ENCODE measurements around the gene KCNA1. TPM values are rescaled to one million over a fixed set of nuclear protein-coding genes. Genes with fewer than 3 reads are reported as not detected.
A peak's percentile ranks its signal among the peaks of the same experiment; 100 is the strongest.

Gene KCNA1
- total RNA-seq, 1 experiment from 2014 or later = 0.98 TPM

- Histone ChIP-seq H3K4ac (ENCODE audit: low read depth, low read length) (no peak overlapping the region), H2BK20ac (ENCODE audit: low read depth, low read length, poor library complexity, severe bottlenecking) (no peak overlapping the region), H2BK15ac (ENCODE audit: low read depth, low read length) (no peak overlapping the region), H3K4me1 (ENCODE audit: insufficient read depth, low read length) (no peaks in the 10 kb centered on the region), H2BK12ac (ENCODE audit: insufficient read length, low read depth, low read length) (no peak overlapping the region), H3K27ac (ENCODE audit: insufficient read length, low read depth, low read length) (no peak overlapping the region), H4K5ac (ENCODE audit: insufficient read length, low read depth, low read length) (no peak overlapping the region), H2BK5ac (ENCODE audit: insufficient read length, low read length) (no peak overlapping the region), H2AK5ac (ENCODE audit: insufficient read length, low read length) (no peak overlapping the region), H4K20me1 (ENCODE audit: control insufficient read depth, insufficient read depth, insufficient read length) (no peaks in the 10 kb centered on the region), H4K91ac (ENCODE audit: insufficient read length, low read depth, low read length) (no peak overlapping the region), H3K14ac (ENCODE audit: insufficient read depth, low read length) (no peak overlapping the region), H3K9me3 (ENCODE audit: control insufficient read depth, low read depth, low read length) (peaks cover 12% of the 10 kb centered on the region), H2AFZ (ENCODE audit: low read length) (no peak overlapping the region), H3K9ac (ENCODE audit: extremely low read depth, insufficient read length, low read length) (no peak overlapping the region), H3K18ac (ENCODE audit: insufficient read length, low read depth, low read length) (no peak overlapping the region), H3K79me2 (ENCODE audit: insufficient read depth, low read length) (no peaks in the 10 kb centered on the region), H3K56ac (ENCODE audit: insufficient read length, low read depth, low read length) (no peak overlapping the region), H3K23ac (ENCODE audit: insufficient read length, low read depth, low read length) (no peak overlapping the region), H3T11ph (ENCODE audit: low read length) (no peak overlapping the region), H4K8ac (replicated peaks; ENCODE audit: insufficient read length, low read depth, low read length) (no peak overlapping the region), H2BK120ac (ENCODE audit: low read depth, low read length, poor library complexity, severe bottlenecking) (no peak overlapping the region), H3K79me1 (ENCODE audit: insufficient read depth, low read depth, low read length, poor library complexity, severe bottlenecking) (no peaks in the 10 kb centered on the region), H3K4me2 (ENCODE audit: insufficient read depth, insufficient read length, low read length) (no peak overlapping the region), H3K27me3 (ENCODE audit: insufficient read depth, low read length) (no peaks in the 10 kb centered on the region), H3K23me2 (ENCODE audit: insufficient read length, low read depth, low read length, poor library complexity, severe bottlenecking) (no peaks in the 10 kb centered on the region)
- peaks cover 47% of the 10 kb centered on the region for H3K27me3 Mint-ChIP-seq (ENCODE audit: low read depth)
- TF ChIP-seq, protein P1, sequence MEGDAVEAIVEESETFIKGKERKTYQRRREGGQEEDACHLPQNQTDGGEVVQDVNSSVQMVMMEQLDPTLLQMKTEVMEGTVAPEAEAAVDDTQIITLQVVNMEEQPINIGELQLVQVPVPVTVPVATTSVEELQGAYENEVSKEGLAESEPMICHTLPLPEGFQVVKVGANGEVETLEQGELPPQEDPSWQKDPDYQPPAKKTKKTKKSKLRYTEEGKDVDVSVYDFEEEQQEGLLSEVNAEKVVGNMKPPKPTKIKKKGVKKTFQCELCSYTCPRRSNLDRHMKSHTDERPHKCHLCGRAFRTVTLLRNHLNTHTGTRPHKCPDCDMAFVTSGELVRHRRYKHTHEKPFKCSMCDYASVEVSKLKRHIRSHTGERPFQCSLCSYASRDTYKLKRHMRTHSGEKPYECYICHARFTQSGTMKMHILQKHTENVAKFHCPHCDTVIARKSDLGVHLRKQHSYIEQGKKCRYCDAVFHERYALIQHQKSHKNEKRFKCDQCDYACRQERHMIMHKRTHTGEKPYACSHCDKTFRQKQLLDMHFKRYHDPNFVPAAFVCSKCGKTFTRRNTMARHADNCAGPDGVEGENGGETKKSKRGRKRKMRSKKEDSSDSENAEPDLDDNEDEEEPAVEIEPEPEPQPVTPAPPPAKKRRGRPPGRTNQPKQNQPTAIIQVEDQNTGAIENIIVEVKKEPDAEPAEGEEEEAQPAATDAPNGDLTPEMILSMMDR (conservative IDR thresholded peaks at IDR 0.05) = no peak
- H3K4me3 Mint-ChIP-seq = no peak overlapping the region
- peaks cover 6 to 24% (median 14%) of the 10 kb centered on the region in 3 experiments for H3K36me3 Mint-ChIP-seq (ENCODE audit: insufficient read depth in 1 of 3, low read depth in 3 of 3)
- no CpG with 5 or more reads among the region's 20 CpGs for WGBS (ENCODE audit: extremely low coverage, insufficient read length, low lambda C conversion rate)
- no peaks in the 10 kb centered on the region for H3K4me1 Mint-ChIP-seq
- DNase-seq = no peak
- 0 out of 7 replicates have a peak overlapping the region, but pooled peaks of 1 of the 3 experiments have one; percentile 7 for H3K27ac Mint-ChIP-seq
- H3K9me3 Mint-ChIP-seq = peaks cover 44 to 47% of the 10 kb centered on the region in 2 experiments
These were observed 28.2 kb upstream of the KCNA1 start for GRCh38 chr12:4881266-4882064.
